Astrocyte (in vitro differentiated cells and primary cell): ENCODE results near the gene CACNA1C.

Experiments used
- EZH2 ChIP-seq: IDR thresholded peaks from 2 replicates; pipeline ENCODE4 v1.6.1; 2012; ENCODE audit warnings: mild to moderate bottlenecking, low read length, inconsistent platforms; ENCODE audit not compliant: insufficient read depth
- TF ChIP-seq, protein P1 (sequence below): IDR thresholded peaks from 2 replicates; pipeline ENCODE4 v1.5.1; 2011; ENCODE audit warnings: low read depth, mild to moderate bottlenecking, inconsistent platforms, low read length, moderate library complexity; ENCODE audit not compliant: insufficient read depth

DNA sequence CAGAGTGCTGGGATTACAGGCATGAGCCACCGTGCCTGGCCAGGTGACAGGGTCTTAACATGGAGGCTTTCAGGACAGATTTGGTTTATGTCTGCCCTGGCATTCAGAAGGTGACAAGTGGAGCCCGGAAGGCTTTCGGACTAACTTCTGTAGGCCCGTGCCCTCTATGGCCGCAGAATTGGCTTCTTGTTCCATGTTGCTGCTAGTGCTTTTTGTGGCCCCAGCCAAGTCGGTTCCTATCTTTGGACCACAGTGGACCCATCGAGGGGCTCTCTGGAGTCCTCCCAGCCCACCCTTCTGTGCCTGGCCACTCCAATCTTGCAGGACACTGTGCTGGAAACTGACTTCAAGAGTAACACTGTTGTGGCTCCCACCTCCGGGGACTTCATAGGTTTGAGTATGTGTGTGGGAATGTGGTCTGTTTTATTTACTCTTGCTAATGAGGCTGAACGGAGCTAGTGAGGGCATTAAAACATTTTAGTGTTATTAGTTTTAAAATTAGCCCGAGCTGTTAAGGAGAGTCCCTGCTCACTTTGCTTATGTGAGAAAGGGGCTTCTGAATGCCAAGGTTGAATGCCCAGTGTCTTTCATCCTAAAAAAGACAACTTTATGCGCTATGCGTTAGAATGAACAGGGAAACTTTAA, 245.9 kb downstream of the CACNA1C start:
- TF ChIP-seq, protein P1, sequence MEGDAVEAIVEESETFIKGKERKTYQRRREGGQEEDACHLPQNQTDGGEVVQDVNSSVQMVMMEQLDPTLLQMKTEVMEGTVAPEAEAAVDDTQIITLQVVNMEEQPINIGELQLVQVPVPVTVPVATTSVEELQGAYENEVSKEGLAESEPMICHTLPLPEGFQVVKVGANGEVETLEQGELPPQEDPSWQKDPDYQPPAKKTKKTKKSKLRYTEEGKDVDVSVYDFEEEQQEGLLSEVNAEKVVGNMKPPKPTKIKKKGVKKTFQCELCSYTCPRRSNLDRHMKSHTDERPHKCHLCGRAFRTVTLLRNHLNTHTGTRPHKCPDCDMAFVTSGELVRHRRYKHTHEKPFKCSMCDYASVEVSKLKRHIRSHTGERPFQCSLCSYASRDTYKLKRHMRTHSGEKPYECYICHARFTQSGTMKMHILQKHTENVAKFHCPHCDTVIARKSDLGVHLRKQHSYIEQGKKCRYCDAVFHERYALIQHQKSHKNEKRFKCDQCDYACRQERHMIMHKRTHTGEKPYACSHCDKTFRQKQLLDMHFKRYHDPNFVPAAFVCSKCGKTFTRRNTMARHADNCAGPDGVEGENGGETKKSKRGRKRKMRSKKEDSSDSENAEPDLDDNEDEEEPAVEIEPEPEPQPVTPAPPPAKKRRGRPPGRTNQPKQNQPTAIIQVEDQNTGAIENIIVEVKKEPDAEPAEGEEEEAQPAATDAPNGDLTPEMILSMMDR: no peak
- TF ChIP-seq EZH2: no peak
